Nephron (organoid): ENCODE results near the gene ZNF358.

Source experiments
- H3K27ac Mint-ChIP-seq, 3 experiments: 2 replicates each; pipeline ENCODE4 v1.8.0; 2020; ENCODE audit warnings: mixed read lengths in 3 of 3, mild to moderate bottlenecking in 2 of 3, moderate library complexity in 1 of 3
- H3K27me3 Mint-ChIP-seq: 2 replicates; pipeline ENCODE4 v1.8.0; 2021; ENCODE audit warnings: low read depth, mild to moderate bottlenecking, moderate library complexity, mixed read lengths
- H3K36me3 Mint-ChIP-seq: 2 replicates; pipeline ENCODE4 v1.8.0; 2020; ENCODE audit warnings: low read depth, mixed read lengths
- H3K4me1 Mint-ChIP-seq: 2 replicates; pipeline ENCODE4 v1.8.0; 2020; ENCODE audit warnings: mixed read lengths
- H3K4me3 Mint-ChIP-seq, 3 experiments: 2 replicates each; pipeline ENCODE4 v1.8.0; 2020; ENCODE audit warnings: mild to moderate bottlenecking in 3 of 3, mixed read lengths in 3 of 3, moderate library complexity in 2 of 3
- H3K9me3 Mint-ChIP-seq: 2 replicates; pipeline ENCODE4 v1.8.0; 2020; ENCODE audit warnings: mixed read lengths
- TF ChIP-seq, protein P1 (sequence below), 3 experiments: fragments of 200-600 bp; sonication (generic); IDR thresholded peaks; one replicate each; pipeline ENCODE4 v1.5.0; 2021; ENCODE audit warnings: antibody characterized with exemption in 3 of 3; ENCODE audit not compliant: unreplicated experiment in 3 of 3

Gene ZNF358

DNA sequence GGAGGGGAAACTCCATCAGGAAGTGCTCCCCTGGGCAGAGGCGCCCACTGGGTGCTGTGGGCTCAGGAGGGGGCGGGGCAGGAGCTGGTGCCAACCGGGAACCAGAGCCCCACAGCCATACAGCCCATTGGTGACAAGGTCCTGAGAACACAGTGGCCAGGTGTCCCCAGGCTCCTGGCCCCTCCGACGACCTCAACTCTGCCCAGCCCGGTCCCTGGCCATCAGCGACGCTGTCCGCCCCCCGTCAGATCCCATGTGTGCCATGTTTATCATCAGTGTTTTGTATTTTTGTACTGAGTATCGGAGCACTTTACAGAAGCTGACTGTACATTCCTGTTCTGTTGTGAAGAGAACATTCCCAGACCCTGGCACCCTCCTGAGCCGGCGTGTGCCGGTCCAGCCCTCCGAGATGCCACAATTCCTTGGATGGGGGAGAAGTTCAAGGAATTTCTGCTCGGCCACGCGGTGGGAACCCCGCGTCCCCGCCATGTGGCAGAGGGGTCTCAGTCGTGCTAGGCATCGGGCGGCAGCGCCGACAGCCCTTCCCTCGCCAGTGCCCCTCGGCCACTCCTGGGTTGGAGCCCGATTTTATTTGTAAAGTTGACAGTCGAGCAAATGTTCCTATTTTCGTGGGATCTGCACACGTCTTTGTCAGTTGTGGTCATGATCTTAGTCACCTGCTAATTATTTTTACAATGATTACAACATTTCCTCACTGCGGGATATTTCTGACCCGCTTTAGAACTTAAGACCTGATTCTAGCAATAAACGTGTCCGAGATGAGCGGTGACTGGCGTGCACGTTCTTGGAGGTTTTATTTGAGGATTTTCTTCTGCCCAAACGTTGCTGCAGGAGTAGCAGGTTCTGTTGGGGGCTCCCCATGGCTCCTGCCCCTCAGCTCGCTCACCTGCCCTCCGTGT is 43.9 kb upstream of the ZNF358 start:
- Mint-ChIP-seq H3K27me3 (no peaks in the 10 kb centered on the region), H3K4me3 (no peak overlapping the region), H3K9me3 (no peaks in the 10 kb centered on the region), H3K27ac (no peak overlapping the region), H3K36me3 (peaks cover 13% of the 10 kb centered on the region), H3K4me1 (no peaks in the 10 kb centered on the region)
- TF ChIP-seq, protein P1, sequence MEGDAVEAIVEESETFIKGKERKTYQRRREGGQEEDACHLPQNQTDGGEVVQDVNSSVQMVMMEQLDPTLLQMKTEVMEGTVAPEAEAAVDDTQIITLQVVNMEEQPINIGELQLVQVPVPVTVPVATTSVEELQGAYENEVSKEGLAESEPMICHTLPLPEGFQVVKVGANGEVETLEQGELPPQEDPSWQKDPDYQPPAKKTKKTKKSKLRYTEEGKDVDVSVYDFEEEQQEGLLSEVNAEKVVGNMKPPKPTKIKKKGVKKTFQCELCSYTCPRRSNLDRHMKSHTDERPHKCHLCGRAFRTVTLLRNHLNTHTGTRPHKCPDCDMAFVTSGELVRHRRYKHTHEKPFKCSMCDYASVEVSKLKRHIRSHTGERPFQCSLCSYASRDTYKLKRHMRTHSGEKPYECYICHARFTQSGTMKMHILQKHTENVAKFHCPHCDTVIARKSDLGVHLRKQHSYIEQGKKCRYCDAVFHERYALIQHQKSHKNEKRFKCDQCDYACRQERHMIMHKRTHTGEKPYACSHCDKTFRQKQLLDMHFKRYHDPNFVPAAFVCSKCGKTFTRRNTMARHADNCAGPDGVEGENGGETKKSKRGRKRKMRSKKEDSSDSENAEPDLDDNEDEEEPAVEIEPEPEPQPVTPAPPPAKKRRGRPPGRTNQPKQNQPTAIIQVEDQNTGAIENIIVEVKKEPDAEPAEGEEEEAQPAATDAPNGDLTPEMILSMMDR (IDR thresholded peaks at IDR 0.05; ENCODE audit: unreplicated experiment in 3 of 3), result no peak

GRCh38 chr19:7475665-7476064 is 40.2 kb upstream of the ZNF358 start:
- Mint-ChIP-seq H3K27me3 (no peaks in the 10 kb centered on the region), H3K27ac (no peak overlapping the region), H3K36me3 (peaks cover 9% of the 10 kb centered on the region), H3K4me1 (peaks cover 13% of the 10 kb centered on the region), H3K4me3 (no peak overlapping the region), H3K9me3 (no peaks in the 10 kb centered on the region)
- TF ChIP-seq, protein P1 (IDR thresholded peaks at IDR 0.05; ENCODE audit: unreplicated experiment in 3 of 3), result no peak

DNA sequence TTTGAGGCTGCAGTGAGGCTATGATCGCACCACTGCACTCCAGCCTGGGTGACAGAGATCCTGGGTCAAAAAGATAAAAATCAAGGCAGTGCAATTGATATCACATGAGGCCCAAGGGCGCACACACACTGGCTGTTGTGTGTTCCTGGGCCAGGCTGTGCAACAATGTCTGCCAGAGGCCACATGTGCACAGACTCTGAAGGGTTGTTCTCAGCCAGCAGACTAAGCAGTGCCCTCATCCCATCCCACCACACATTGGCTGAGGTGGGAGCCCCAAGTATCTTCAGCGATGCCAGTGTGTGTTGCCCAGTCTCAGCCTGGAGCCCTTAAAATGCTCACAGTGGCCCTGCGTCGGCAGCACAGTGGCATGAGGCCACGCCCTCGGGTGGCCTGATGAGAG is 39.7 kb upstream of the ZNF358 start:
- Mint-ChIP-seq H3K36me3 (peaks cover 9% of the 10 kb centered on the region), H3K4me3 (no peak overlapping the region), H3K27ac (no peak overlapping the region), H3K27me3 (no peaks in the 10 kb centered on the region), H3K4me1 (peaks cover 15% of the 10 kb centered on the region), H3K9me3 (no peaks in the 10 kb centered on the region)
- TF ChIP-seq, protein P1 (IDR thresholded peaks at IDR 0.05; ENCODE audit: unreplicated experiment in 3 of 3), result no peak

GRCh38 chr19:7476777-7477494 is 39.0 kb upstream of the ZNF358 start:
- Mint-ChIP-seq H3K27me3 (no peaks in the 10 kb centered on the region), H3K36me3 (peaks cover 7% of the 10 kb centered on the region), H3K4me3 (no peak overlapping the region), H3K27ac (no peak overlapping the region), H3K4me1 (peaks cover 15% of the 10 kb centered on the region), H3K9me3 (no peaks in the 10 kb centered on the region)
- TF ChIP-seq, protein P1 (IDR thresholded peaks at IDR 0.05; ENCODE audit: unreplicated experiment in 3 of 3), result no peak

- H3K27me3 Mint-ChIP-seq, result no peaks in the 10 kb centered on the region
- H3K27ac Mint-ChIP-seq, result no peak overlapping the region
- peaks cover 15% of the 10 kb centered on the region for H3K4me1 Mint-ChIP-seq
- H3K4me3 Mint-ChIP-seq, result no peak overlapping the region
- H3K36me3 Mint-ChIP-seq, result no peaks in the 10 kb centered on the region
- TF ChIP-seq, protein P1 (IDR thresholded peaks at IDR 0.05; ENCODE audit: unreplicated experiment in 3 of 3), result no peak
- no peaks in the 10 kb centered on the region for H3K9me3 Mint-ChIP-seq
Observed at GRCh38 chr19:7477758-7478157, 38.1 kb upstream of the ZNF358 start.
